Esophagus squamous epithelium (tissue), 5 donors: ENCODE results near the gene ABCB1. TPM values are rescaled to one million over a fixed set of nuclear protein-coding genes. Genes with fewer than 3 reads are reported as not detected.
"Not testable (repeated sequence)": the region's sequence is repeated elsewhere in the genome, so short reads cannot be mapped to it uniquely, and the experiment has no call there.

Experiments
- DNase-seq: peaks from one replicate; lab custom pipeline; 2025; lab: John Stamatoyannopoulos, UW
- H3K27ac ChIP-seq, 4 donors: fragments of 200-600 bp; sonication (generic); one replicate each; pipeline ENCODE4 v1.5.1; 2016 to 2019; ENCODE audit warnings: mild to moderate bottlenecking in 1 of 4
- H3K27me3 ChIP-seq, 4 donors: fragments of 200-600 bp; sonication (generic); 1 replicate in 3 of 4; 2 replicates in 1 of 4; pipeline versions ENCODE4 v1.5.1 to v1.6.0; 2017 to 2021; ENCODE audit warnings: antibody characterized with exemption in 1 of 4
- H3K36me3 ChIP-seq, 3 donors: fragments of 200-600 bp; sonication (generic); one replicate each; pipeline ENCODE4 v1.5.1; 2016 to 2019
- H3K4me1 ChIP-seq, 3 donors: fragments of 200-600 bp; sonication (generic); one replicate each; pipeline ENCODE4 v1.5.1; 2017 to 2019
- H3K4me3 ChIP-seq, 4 donors: fragments of 200-600 bp; sonication (generic); 1 replicate in 3 of 4; 2 replicates in 1 of 4; pipeline ENCODE4 v1.5.1; 2016 to 2019; ENCODE audit warnings: mild to moderate bottlenecking in 2 of 4, moderate library complexity in 1 of 4
- H3K9me3 ChIP-seq, 3 donors: fragments of 200-600 bp; sonication (generic); one replicate each; pipeline ENCODE4 v1.5.1; 2016 to 2019
- CTCF ChIP-seq, 6 experiments: fragments of 450-650 bp in 4 of 6; fragments of 200-600 bp in 2 of 6; sonication (generic) in 2 of 6; IDR thresholded peaks; one replicate each; pipeline ENCODE4 v1.5.1; 2016 to 2019; ENCODE audit warnings: antibody characterized with exemption in 6 of 6, mild to moderate bottlenecking in 4 of 6, moderate library complexity in 4 of 6
- POLR2A ChIP-seq, 4 donors: fragments of 450-650 bp; IDR thresholded peaks; one replicate each; pipeline ENCODE4 v1.6.1; 2017; ENCODE audit warnings: antibody characterized with exemption in 4 of 4, mild to moderate bottlenecking in 4 of 4, moderate library complexity in 3 of 4
- WGBS, 2 donors: methylation state at CpG; one replicate each; pipeline ENCODE4 v1.1.5; 2018; 5-methylcytosine and 5-hydroxymethylcytosine counted together
- intact Hi-C: fragments of 100-400 bp; cut with DNase I; formaldehyde crosslinking; loops from one replicate; pipeline ENCODE4 v1.15.0; 2022
- total RNA-seq, 4 donors: library from RNA; depleted of rRNA; stranded (reverse); fragments of >200 nt; gene quantifications; one replicate each; pipeline ENCODE4 v1.1.0, GENCODE V29; 2016
- donor health status: DM: yes; HTN: yes; CAD: no.

ABCB1 gene
- total RNA-seq, 4 donors from 2014 or later: 0.91 to 15.4 (median 3.1) TPM

GRCh38 chr7:87589631-87590030 lies 11.1 kb downstream of the ABCB1 start:
- no peaks in the 10 kb centered on the region for H3K27me3 ChIP-seq
- DNase-seq: no peak
- H3K4me1 ChIP-seq: no peaks in the 10 kb centered on the region
- H3K4me3 ChIP-seq: no peak overlapping the region
- 46 to 60% methylated on average over 1 of the region's 1 CpG for WGBS, 2 donors
- TF ChIP-seq CTCF (IDR thresholded peaks at IDR 0.05) (no peak), POLR2A (IDR thresholded peaks at IDR 0.05) (no peak)
- no peak overlapping the region for H3K27ac ChIP-seq
- H3K36me3 ChIP-seq: no peaks in the 10 kb centered on the region
- no peaks in the 10 kb centered on the region for H3K9me3 ChIP-seq
- intact Hi-C loops: no loop called here

GRCh38 chr7:87581723-87582122 lies 19.0 kb downstream of the ABCB1 start:
- Histone ChIP-seq H3K4me1 (peaks cover 0 to 9% (median 0%) of the 10 kb centered on the region in 3 donors), H3K4me3 (no peak overlapping the region), H3K27ac (no peak overlapping the region), H3K9me3 (no peaks in the 10 kb centered on the region), H3K36me3 (no peaks in the 10 kb centered on the region), H3K27me3 (no peaks in the 10 kb centered on the region)
- intact Hi-C loops: no loop called here
- DNase-seq: no peak
- no peak for TF ChIP-seq CTCF (IDR thresholded peaks at IDR 0.05)
- no peak for TF ChIP-seq POLR2A (IDR thresholded peaks at IDR 0.05)
- 44 to 52% methylated on average over 3 of the region's 3 CpGs for WGBS, 2 donors

- peaks cover 0 to 9% (median 0%) of the 10 kb centered on the region in 3 donors for H3K4me1 ChIP-seq
- H3K27me3 ChIP-seq: no peaks in the 10 kb centered on the region
- TF ChIP-seq POLR2A (IDR thresholded peaks at IDR 0.05) (no peak), CTCF (IDR thresholded peaks at IDR 0.05) (no peak)
- intact Hi-C loops: no loop called here
- H3K36me3 ChIP-seq: no peaks in the 10 kb centered on the region
- no peak for DNase-seq
- 80 to 93% methylated on average over 1 of the region's 1 CpG for WGBS, 2 donors
- no peak overlapping the region for H3K4me3 ChIP-seq
- no peak overlapping the region for H3K27ac ChIP-seq
- no peaks in the 10 kb centered on the region for H3K9me3 ChIP-seq
These were observed 20.0 kb downstream of the ABCB1 start for GRCh38 chr7:87580636-87581035.

GRCh38 chr7:87575521-87575920 lies 25.2 kb downstream of the ABCB1 start:
- Histone ChIP-seq H3K27me3 (no peaks in the 10 kb centered on the region), H3K36me3 (no peaks in the 10 kb centered on the region), H3K9me3 (no peaks in the 10 kb centered on the region), H3K4me3 (no peak overlapping the region), H3K27ac (no peak overlapping the region), H3K4me1 (no peaks in the 10 kb centered on the region)
- DNase-seq: no peak
- WGBS, 2 donors: 22 to 38% methylated on average over 2 of the region's 2 CpGs
- intact Hi-C loops: no loop called here
- TF ChIP-seq POLR2A (IDR thresholded peaks at IDR 0.05): no peak
- TF ChIP-seq CTCF (IDR thresholded peaks at IDR 0.05): no peak

GRCh38 chr7:87574630-87575029 lies 26.1 kb downstream of the ABCB1 start:
- TF ChIP-seq CTCF (IDR thresholded peaks at IDR 0.05) (no peak), POLR2A (IDR thresholded peaks at IDR 0.05) (no peak)
- 5 to 17% methylated on average over 2 of the region's 2 CpGs for WGBS, 2 donors
- Histone ChIP-seq H3K4me3 (no peak overlapping the region), H3K27me3 (no peaks in the 10 kb centered on the region), H3K9me3 (no peaks in the 10 kb centered on the region), H3K4me1 (no peaks in the 10 kb centered on the region), H3K27ac (no peak overlapping the region), H3K36me3 (no peaks in the 10 kb centered on the region)
- DNase-seq: no peak
- intact Hi-C loops: no loop called here

GRCh38 chr7:87572513-87572912 lies 28.2 kb downstream of the ABCB1 start:
- intact Hi-C loops, H3K9me3 ChIP-seq, H3K27me3 ChIP-seq, H3K36me3 ChIP-seq, H3K4me3 ChIP-seq, H3K4me1 ChIP-seq, H3K27ac ChIP-seq, DNase-seq: not testable (repeated sequence)
- 57 to 80% methylated on average over 1 of the region's 1 CpG for WGBS, 2 donors
